Fibroblast of skin of right biceps (primary cell): Measurements from ENCODE around the gene BMP7.
"Not testable (repeated sequence)": the region's sequence is repeated elsewhere in the genome, so short reads cannot be mapped to it uniquely, and the experiment has no call there.

Experiments
- DNase-seq: peaks from one replicate; pipeline ENCODE4 v3.0.0-alpha.2; 2013

The BMP7 gene

DNA sequence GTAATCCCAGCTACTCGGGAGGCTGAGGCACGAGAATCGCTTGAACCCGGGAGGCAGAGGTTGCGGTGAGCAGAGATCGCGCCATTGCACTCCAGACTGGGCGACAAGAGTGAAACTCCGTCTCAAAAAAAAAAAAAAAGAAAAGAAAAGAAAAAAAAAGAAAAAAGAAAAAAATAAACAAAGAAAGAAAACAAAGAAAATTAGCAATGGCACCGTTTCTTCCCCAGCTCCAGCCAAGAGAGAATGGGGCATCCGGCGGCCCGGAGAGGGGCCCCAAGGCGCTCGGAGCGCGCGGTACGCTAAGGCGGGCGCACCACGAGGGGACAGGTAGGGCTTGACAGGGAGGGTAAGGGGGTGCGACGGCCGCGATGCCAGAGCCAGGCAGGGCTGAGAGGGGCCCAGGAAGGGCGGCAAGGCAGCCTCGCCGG lies 1.5 kb downstream of the BMP7 start:
- not testable (repeated sequence) for DNase-seq

DNA sequence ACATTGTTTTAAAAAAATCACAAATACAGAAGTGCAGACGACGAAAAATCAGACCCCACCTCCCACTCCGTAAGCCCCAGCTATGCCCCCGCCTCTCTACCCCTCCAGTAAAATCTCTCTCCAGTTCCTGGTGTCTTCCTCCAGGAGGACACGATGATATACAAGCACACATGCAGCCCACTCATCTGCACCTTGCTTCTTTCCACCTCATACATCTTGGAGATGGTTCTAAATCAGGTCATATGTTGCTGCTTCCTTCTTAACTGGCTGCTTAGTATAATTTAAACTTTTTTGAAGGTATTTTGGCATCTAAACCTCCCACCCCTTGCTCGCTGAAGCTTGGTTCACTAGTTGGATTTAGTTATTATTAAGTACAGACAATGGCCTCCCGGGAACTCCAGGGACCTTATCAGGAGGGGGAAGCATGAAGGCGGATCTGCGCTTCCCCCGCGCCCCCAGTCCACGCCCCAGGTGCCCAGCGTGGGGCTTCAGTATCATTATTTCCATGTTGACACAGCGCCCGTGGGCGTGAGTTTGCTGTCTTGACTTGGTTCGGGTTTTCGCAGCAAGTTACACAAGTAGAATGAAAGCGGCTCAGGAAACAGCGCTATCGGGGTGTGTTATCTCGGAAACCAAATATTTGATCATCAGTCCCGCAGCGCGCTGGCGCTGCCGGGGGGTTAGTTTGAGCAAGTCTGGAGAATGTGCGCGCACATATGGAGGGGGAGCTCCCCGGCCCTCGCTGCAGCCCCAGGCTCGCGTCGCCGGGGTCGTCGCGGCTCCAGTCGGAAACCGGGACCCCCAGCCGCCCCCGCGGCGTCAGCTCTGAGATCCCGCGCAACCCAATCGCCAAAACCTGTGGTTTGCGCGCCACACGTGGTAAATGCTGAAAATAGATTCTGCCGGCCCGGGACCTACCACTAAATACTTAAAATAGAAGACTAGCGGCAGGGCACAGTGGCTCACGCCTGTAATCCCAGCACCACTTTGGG lies 2.3 kb downstream of the BMP7 start:
- no peak for DNase-seq

DNA sequence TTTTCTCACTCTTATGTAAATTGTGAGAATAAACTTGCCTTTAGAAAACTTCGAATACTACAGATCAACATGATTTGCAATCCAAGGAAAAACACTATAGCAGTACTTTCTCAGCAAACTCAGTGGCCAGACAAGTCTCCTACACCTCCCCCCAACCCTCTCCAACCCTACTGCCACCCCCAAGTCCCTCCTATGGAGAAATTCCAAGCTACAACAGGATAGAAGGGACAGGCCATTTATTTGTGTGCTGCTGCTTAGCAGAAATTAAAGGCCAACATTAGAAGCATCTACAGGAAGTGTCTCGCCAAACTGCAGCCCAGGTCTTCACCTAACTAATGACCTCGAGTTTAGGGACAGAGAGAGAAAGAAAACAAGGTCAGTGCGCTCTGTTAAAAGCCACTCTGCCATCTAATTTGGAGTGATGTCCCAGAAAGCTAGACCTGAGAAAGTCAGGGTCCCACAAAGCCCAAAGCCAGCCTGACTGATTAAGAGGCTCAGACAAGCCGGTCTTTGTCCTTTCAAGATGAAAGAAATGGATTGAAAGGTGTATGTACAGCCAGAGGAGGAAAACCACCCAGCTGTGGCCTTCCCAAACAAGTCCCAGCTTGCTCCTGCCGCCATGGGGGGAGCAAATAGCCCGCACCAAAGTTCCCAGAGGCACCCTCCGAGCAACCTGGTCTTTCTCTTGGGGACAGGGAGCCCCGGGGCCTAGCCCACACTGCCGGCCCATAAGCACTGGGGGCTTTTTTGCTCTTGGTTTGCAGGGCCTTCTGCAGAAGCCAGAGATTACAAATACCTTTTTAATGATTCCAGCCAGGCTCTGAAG lies 3.4 kb downstream of the BMP7 start:
- no peak for DNase-seq

DNA sequence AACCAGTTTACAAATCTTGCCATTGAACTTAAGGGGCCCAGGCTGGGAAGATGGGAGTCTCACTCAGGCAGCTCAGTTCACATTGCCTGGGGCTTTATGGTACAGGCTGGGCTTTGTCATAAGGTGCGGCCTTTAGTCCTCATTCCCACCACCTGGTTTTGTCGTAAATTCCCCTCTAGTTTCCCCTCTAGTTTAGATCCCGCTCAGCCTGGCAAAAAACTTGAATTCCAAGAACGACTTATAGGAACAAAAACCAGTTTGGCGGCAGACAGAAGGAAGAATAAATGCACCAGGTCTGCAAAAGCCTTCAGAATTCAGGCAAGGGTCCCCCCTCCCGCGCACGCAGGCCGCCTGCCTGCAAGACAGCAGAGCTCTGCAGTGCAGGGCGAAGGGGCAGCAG lies 4.1 kb downstream of the BMP7 start:
- DNase-seq, result no peak

DNA sequence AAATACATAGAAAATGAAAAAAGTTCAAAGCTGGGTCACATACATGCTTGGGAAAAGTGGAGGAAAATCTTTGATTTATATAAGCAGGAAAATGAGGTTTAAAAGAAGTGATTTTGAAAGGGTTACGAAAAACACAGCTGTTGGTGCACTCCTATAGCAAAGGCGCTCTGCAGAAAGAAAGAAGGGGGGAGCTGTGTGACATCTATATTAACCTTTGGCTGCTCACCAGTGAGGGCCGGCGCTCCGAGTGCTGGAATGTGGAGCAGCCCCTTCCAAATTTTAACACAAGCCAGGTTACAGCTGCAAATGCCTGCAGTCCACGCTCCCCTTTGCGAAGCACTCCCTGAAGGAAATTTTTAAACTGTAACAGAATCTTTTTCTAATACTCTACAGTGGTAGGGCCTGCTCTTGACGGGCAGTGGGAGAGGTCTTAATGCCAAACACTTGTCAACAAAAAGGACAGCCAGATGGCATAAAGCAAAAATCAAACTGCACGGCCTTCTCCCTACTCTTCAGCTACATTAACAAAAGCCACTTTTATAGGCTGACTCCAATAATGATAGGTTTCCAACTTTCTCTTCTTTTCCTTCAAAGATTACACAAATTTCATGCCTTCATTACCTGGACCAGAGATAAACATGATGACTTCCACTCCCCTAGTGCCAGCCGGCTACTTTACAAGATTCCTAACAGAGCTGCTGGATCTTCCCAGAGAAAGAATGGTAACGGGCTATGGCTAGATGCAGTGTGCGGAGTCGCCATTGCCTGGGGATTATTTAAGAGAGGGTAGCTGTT lies 4.8 kb downstream of the BMP7 start:
- DNase-seq, result no peak

DNA sequence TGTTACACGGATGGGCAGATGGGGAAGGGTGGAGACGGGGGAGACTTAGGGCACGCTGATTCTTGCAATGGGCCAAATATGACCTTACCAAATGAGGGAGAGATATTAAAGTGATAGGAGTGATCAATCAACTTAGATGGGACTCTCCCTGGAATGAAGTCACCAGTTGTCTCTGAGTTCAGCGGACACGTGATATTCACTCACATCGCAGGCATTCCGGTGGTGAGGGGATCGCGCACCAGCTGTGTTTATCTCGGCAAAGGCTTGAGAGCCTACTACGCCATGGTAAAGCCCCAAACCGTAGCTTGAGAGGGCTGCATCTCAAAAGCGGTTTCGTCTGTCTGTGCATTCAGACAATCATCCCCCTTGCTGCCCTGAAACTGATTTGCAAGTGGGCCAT lies 5.5 kb downstream of the BMP7 start:
- peak; percentile 10 for DNase-seq

DNA sequence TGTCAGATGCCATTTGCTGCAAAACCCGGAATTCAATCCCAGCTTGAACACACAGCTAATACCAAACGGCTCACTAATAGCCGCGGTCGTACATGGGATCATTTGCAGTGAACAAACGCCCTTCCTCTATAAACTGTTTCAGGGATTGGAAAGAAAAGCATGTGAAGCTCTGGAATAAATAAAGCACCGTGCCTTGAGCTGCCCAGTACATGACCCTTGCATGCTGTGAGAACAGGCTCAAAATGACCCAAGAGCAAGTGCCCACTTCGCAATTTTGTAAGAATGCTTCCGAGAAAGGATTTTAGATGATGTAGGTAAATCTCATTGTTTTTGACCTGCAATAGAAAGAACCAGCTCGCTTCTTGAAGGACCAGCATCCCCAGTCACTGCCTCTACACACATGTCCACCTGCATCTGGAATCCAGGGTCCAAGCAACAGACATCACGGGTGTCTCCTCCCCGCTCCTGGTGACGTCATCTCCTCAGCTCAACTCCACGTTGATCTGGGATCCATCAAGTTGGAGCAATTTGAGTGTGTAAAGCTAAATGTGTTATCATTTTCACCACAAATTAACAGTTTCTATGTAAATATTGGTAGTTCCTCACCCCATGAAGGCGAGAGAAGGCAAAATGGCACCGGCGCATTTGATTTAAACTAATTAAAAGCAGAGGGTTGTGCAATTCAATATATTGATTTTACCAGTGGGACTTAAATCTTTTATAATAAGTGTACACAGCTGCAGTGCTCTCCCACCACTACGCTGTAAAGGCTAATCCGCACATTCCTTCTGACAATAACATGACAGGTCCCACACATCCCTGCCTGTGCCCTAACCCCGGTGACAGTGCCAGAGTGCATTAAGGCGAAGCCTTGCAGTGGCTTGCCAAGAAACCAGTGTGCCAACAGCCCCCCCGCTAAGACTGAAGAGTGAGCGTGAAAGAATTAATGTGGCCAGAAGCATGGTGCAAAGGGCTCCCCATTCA lies 6.2 kb downstream of the BMP7 start:
- DNase-seq, result no peak

DNA sequence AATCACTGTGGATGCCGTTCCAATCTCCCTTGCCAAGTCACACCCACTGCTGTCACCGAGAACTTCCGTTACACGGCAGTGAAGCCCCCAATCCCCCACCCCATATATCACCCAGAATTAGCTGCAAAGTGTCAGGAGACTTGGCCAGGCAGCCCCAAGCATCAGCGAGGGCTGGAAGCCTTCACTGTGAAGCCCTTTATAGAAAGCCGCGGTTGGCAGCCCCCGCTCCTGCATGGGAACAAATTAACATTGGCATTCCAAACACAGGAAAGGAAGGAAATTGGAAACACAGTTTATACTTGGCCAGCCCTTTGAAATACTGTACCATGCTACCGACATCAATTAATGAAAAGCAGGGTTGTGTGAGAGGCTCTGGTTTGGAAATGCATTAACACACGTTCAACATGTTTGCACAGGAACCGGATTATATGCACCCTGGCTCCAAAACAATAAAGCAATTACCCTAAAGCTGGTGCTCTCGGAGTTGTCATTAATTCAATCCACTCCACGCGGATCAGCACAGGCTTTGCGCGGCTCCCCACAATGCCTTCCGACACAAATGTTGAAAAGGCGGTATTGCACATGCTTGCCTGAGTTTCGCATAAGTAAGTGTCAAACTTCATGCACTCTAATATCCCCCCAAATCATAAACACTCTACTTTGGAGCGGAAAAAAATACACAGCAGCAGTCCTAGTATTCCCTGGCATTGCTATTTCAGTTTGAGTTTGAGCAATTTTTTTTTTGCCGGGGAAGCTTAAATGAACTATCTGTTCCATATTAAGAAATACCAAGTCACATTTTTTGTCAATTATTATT lies 7.1 kb downstream of the BMP7 start:
- no peak for DNase-seq

DNA sequence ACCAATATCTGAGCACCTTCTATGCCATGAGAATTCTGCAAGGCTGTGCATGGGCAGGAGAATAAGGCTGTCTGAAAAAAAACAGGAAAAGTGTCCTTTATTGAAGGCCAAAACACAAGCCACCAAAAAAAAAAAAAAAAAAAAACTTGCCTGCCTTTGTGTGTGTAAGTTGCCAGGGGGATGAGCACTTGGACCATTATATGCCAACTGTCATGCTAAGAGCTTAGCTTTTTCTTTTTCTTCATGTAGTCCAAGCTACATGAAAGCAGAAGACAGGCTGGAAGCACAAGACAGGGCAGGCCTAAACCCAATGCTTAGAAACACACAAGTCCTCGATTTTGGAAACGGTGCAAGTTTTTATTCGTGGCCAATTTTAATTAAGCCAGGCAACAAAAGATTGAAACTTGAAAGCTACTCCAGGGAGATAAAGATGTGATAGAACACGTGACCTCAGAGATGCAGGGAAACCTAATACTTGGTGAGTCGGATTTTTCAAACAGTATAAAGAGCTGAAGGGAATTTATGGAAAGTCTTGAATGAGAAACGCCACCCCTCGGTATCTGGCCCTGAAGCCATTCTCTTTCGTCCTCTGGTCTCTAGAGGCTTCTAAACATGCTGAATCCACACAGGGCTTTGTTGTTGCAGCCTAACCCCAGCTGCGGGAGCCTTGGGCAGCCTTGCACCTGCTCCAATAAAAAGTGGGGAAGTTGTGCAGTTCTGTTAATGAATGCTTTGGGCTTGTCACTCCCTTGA lies 8.6 kb downstream of the BMP7 start:
- DNase-seq, result no peak

DNA sequence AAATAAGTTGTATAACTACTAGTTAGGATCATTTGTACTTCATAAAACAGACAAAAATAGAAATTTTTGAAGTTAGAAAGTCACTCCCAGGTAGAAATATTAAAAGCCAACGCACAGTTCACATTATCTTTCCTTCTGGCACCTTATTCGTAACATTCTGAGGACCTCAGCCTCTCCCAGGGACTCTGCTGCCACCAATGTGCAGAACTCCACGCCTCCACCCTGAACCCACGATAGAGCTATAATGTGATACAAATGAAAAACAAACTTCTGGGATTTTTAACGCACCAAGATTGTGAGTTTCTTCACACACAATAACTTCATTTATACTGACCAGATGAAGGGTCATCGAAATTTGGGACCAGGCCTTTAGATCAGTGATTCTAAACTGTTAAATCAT lies 9.5 kb downstream of the BMP7 start:
- no peak for DNase-seq

DNA sequence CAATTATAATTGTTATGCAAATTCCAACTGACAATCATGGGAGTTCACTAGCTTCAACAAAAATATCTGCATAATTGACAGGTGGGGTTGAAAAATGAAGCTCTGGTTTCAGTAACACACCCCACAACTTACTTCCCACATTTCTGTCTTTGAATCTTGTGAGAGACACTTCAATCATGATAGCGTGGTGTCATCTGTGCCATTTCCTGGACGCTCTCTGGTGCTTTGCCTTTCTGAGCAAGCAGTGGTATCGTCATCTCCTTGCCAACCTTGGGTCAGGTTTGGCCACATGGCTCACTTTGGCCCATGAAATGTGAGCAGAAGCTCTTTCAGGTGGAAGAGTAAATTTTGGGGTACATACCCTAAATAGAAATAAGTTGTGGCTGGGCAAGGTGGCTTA lies 10.2 kb downstream of the BMP7 start:
- no peak for DNase-seq

DNA sequence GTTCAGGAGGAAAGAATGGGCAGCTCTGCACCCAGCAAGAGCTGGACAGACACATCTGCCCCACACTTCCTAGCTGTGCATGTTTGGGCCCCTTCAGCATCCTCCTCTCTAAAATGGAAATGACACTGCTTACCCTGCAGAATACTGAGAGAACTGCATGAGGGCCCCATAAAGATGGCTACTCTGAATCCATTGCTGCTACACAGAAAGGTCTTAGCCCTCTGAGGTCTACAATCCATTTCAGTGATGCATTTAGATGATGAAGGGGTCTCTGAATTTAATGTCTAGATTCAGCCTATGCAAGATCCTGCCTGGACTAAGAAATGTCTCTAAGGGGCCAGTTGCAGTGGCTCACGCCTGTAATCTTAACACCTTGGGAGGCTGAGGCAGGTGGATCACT lies 11.3 kb downstream of the BMP7 start:
- DNase-seq, result no peak

DNA sequence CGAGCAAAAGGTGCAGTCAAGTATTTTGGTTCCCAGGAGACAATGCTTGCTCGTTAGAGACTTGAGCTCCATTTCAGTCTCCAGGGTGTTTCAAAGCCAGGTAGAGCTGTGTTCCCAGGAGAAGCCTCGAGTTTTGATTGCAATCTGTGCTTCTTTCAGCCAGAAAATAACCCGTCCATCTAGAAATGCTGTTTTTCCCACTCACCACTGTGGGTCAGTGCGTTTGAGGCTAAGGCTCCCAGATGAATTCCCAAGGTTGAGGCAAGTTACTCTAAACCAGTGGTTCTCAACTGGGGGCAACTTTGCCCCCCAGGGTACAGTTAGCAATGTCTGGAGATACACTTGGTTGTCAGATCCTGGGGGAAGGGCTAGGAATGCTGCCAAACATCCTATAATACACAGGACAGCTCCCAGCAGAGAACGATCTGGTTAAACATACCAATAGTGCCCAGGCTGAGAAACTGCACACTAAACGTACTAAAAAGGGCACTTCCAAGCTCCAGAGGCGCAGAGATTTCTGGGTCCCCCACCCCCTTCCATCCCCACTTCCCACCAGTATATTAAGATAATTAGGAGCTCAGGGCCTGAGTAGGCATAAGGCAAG lies 13.8 kb downstream of the BMP7 start:
- no peak for DNase-seq

DNA sequence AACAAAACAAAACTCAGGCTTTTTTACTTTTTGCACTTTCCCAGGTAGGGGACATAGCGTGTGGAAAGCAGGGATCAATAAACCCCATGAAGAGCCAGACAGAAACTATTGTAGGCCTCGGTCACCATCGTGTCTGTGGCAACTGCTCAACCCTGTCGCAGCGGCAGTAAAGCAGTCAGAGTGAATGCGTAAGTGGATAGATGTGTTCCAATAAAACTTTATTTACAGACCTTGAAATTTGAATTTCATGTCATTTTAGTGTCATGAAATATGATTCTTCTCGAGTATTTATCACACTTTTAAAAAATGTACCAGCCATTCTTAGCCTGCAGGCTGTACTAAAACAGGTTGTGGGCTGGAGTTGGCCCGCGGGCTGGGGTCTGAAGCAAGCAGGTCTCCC lies 14.5 kb downstream of the BMP7 start:
- DNase-seq, result no peak

DNA sequence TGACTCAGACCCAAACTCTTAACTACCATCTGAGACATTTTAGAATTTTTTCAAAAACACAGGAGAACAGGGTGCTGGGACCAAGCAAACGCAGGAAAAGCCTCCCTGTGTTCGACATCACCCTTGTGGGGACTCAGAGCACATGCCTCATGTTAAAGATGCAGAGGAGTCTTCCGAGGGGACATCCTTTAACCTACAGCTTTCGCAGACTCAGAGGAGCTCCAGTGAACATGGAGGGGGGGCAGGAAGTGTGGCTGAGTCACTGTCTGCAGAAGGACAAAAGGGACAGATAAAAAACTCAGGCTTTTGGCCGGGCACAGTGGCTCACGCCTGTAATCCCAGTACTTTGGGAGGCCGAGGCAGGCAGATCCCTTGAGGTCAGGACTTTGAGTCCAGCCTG lies 15.1 kb downstream of the BMP7 start:
- DNase-seq, result no peak

DNA sequence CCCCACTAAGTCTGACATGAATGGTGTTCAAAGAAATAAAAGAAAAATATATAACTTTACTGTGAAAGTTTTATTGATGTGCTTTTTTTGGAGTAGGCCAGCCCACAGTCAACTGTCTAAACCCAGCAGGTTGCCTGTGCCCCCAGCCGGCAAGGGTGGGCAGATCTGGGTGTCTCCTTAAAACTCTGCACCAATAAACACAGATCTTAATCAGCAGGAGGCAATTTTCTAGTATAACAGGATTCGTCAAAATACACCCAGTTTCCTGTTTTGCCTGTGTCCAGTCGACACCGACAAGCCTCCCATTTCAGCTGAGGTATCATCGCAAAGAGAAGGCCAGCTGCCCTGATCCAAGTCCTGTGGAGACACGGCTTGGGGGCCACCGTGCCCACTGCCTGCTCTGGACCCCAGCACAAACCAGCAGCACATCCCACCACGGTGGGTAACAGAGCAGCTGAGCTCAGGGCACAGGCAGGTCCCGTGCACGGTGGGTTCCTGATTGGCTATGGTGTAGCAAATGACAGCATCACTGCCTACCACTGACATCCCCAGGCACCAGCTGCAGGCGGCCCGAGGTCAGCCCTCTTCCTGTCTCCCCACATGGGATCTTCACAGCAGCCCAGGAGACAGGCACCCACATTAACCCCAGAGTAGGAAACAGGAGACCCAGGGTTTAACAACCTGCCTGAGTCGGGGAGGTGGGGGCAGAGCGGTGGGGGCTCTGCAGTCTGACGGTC lies 15.7 kb downstream of the BMP7 start:
- DNase-seq, result no peak

DNA sequence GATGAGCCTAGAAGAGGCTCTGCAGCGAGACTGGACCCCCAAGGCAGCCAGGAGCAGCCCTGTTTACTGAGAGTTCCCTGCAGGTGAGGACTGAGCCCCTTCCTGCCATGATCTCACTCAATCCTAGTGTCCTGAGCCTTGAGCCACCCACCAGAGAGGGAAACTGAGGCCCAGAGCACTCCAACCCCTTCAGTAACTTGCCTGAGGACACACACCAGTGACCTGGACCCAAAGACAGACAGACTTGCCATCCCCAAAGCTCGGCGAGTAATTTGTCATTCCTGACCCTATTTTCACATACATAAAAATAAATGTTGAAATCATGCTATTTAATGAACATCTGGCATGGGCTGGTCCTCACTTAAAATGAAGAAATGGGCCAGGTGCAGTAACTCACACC lies 16.7 kb downstream of the BMP7 start:
- DNase-seq, result no peak

DNA sequence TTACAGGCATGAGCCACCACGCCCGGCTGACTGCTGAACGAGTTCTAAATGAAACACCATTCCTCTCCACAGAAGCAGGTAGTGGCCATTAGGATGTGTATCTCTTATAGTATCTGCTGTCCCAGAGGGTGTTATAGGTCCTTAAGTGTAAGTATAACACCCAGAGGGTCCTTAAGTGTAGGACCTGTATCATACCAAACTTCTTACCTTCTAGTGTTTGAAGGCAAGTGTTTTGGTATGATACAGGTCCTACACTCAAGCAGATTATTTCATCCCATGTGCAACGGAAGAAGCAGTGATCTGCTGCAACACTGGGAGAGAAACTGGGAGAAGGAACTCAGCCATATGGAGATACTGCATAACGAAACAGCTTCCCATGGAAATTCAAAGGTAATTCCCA lies 17.4 kb downstream of the BMP7 start:
- DNase-seq, result no peak
